Endometrial microvascular endothelial cells (primary cell): ENCODE measurements around the gene PEPD. TPM values are rescaled to one million over a fixed set of nuclear protein-coding genes. Genes with fewer than 3 reads are reported as not detected.
"Not testable (repeated sequence)": the region's sequence is repeated elsewhere in the genome, so short reads cannot be mapped to it uniquely, and the experiment has no call there.

ENCODE experiments used
- in situ Hi-C: cut with HindIII; loops from 2 replicates; pipeline ENCODE4 v1.10.0; 2017; ENCODE audit warnings: low sequenced_read_pairs, low pct_unique_long_range_greater_than_20kb; ENCODE audit errors: inconsistent ontology term
- total RNA-seq: library from RNA; depleted of rRNA; stranded (reverse); fragments of >200 nt; gene quantifications from one replicate; pipeline ENCODE4 v1.2.3, GENCODE V29; 2015; ENCODE audit errors: inconsistent ontology term

PEPD gene
- 76.7 TPM for total RNA-seq

- in situ Hi-C loops = no loop called here
These were observed at the start of gene PEPD for GRCh38 chr19:33521480-33522370. Gene PEPD (minus strand): TSS chr19:33521791. CDS start chr19:33521760, 31 bp downstream.

GRCh38 chr19:33569821-33570220 is 48.2 kb upstream of the PEPD start:
- in situ Hi-C loops = no loop called here

- in situ Hi-C loops = no loop called here
These were observed 47.1 kb upstream of the PEPD start for GRCh38 chr19:33568706-33569105.

- in situ Hi-C loops = no loop called here
These were observed 43.3 kb upstream of the PEPD start for GRCh38 chr19:33564836-33565338.

DNA sequence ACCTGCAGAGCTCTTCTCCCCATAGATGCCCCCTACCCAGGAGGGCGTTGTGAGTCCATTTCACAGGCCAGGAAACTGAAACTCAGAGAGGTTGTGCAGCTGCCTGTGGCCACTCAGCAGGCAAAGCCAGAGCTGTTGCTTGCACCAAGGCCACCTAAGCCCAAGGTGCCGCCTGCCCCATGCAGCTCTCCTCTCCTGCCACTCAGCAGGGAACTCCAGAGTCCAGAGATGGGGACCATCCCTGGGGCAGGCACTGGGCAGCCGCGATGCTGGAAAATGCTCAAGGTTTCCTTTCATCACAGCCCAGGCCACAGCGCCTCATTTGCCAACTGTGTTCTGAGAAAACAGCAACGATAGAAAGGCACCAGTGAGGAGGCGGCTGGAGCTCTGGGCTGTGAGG is 41.0 kb upstream of the PEPD start:
- in situ Hi-C loops = no loop called here

DNA sequence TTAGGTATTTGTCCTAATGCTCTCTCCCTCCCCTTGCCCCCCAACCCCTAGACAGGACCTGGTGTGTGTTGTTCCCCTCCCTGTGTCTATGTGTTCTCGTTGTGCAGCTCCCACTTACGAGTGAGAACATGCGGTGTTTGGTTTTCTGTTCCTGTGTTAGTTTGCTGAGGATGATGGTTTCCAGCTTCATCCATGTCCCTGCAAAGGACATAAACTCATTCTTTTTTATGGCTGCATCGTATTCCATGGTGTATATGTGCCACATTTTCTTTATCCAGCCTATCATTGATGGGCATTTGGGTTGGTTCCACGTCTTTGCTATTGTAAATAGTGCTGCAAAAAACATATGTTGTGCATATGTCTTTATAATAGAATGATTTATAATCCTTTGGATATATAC is 40.1 kb upstream of the PEPD start:
- in situ Hi-C loops = not testable (repeated sequence)

DNA sequence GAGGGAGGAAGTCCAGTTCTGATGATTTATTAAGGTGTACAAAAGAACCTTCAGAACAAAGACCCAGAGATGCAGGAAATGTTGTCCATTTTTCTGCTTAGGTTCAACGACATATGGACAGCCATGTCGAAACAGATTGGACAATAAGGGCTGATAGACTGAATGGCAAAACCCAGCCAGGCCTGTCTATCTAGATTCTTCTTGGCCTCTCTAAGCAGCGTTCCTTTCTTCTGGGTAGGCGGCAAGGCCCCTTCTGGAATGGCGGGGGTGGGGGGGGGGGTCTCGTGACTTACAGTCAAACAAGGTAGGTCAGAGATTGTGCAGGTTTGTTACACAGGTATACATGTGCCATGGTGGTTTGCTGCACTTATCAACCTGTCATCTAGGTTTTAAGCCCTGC is 39.7 kb upstream of the PEPD start:
- in situ Hi-C loops = no loop called here

GRCh38 chr19:33559996-33560395 is 38.4 kb upstream of the PEPD start:
- in situ Hi-C loops = no loop called here

- in situ Hi-C loops = no loop called here
These were observed 37.3 kb upstream of the PEPD start for GRCh38 chr19:33558856-33559255.

DNA sequence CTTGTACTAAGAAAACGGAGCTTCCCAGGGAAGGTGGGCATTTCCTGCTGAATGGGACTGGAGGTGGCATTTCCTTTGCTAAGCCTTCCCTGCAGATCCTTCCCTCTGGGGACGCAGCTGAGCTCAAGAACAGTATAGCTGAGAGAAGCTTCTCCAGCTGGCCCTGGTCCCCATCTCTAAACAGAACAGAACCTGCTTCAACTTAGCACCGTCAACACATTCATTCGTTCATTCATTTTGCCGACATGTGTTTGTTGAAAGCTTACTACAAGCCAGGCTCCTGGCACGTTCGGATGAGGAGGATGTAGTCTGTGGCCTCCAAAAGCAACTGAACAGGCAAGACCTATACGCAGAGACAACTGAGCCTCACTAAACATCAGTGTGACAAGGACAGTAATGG is 36.6 kb upstream of the PEPD start:
- in situ Hi-C loops = no loop called here

DNA sequence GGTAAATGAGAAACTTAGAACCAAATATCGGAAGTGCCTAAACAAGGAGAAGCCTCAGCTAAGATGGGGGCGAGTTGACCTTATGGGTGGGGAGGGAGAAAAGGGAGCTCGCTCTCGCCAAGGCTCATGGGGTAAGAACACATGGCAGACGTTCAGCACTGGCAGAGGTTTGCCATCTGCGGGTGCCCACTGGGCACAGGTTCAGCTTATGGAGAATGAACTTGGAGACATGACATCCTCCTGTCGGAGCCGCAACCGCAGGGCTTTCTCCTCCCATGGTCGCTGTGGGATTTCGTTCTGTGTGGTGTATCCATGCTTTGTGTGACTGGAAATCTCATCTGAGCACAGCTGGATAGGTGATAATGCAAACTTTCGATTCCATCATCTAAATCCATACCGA is 36.1 kb upstream of the PEPD start:
- in situ Hi-C loops = no loop called here

GRCh38 chr19:33557196-33557595 is 35.6 kb upstream of the PEPD start:
- in situ Hi-C loops = no loop called here

DNA sequence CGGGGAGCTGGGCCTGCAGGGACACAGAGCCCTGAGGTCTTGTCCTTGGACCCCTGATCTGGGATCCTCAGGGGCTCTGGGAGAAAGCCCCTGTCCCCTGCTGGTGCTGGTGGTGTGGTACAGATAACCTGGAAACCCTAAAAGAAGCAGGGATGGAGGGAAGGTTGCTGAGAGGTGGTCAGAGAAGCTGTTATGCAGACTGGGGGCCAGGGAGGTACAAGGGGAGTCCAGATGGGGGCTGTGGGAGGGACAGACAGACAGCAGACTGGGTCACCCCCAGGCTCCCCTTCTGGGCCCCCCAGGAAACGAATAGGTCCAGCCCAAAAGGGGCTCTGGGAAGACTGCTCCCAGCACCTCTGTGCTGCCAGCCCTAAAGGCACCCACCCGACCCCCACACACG is 34.7 kb upstream of the PEPD start:
- in situ Hi-C loops = no loop called here

DNA sequence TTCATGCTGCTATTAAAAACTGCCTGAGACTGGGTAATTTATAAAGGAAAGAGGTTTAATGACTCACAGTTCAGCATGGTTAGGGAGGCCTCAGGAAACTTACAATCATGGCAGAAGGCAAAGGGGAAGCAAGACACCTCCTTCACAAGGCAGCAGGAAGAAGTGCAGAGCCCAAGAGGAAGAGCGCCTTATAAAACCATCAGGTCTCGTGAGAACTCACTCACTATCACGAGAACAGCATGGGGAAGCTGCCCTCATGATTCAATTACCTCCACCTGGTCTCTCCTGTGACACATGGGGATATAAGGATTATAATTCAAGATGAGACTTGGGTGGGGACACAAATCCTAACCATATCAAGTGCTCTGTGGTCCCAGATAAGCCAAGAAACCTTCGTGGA is 34.1 kb upstream of the PEPD start:
- in situ Hi-C loops = not testable (repeated sequence)

- in situ Hi-C loops = no loop called here
These were observed 33.2 kb upstream of the PEPD start for GRCh38 chr19:33554821-33555220.

GRCh38 chr19:33554391-33554790 is 32.8 kb upstream of the PEPD start:
- in situ Hi-C loops = no loop called here

GRCh38 chr19:33553530-33554310 is 32.1 kb upstream of the PEPD start:
- in situ Hi-C loops = no loop called here

GRCh38 chr19:33552928-33553279 is 31.3 kb upstream of the PEPD start:
- in situ Hi-C loops = no loop called here

- in situ Hi-C loops = no loop called here
These were observed 30.8 kb upstream of the PEPD start for GRCh38 chr19:33552191-33552927.
